ENCODE data around the gene PPP2R2B. TPM values are rescaled to one million over a fixed set of nuclear protein-coding genes. Genes with fewer than 3 reads are reported as not detected.

PPP2R2B gene
- total RNA-seq, 1 experiment from 2014 or later: 20.3 TPM

GRCh38 chr5:146681585-146682105 lies 196.9 kb downstream of the PPP2R2B start (continued):
- TF ChIP-seq PRDM15 (CRISPR knock-in tag; IDR thresholded peaks at IDR 0.05): no peak

- Mint-ChIP-seq H3K4me3 (no peak overlapping the region), H3K9me3 (no peaks in the 10 kb centered on the region), H3K27me3 (ENCODE audit: low read depth) (no peaks in the 10 kb centered on the region), H3K27ac (no peak overlapping the region), H3K36me3 (peaks cover 2% of the 10 kb centered on the region; the same call in 1 of the 2 replicates), H3K4me1 (peaks cover 4% of the 10 kb centered on the region; the same call in 1 of the 2 replicates)
- no peak for DNase-seq (ENCODE audit: low spot score)
- ATAC-seq: no peak
- ChIA-PET CTCF (no interaction called here), POLR2A (no interaction called here)
- no peak for TF ChIP-seq USF2 (CRISPR knock-in tag; IDR thresholded peaks at IDR 0.05)
- TF ChIP-seq ZNF219 (CRISPR knock-in tag; IDR thresholded peaks at IDR 0.05; ENCODE audit: borderline replicate concordance): no peak
- no peak for TF ChIP-seq ZNF416 (CRISPR knock-in tag; IDR thresholded peaks at IDR 0.05)
- no peak for TF ChIP-seq EMX1 (CRISPR knock-in tag; IDR thresholded peaks at IDR 0.05)
- no peak for TF ChIP-seq JUN (CRISPR knock-in tag; IDR thresholded peaks at IDR 0.05)
- no peak for TF ChIP-seq ZNF317 (CRISPR knock-in tag; IDR thresholded peaks at IDR 0.05; ENCODE audit: borderline replicate concordance, low read depth)
- no peak for TF ChIP-seq SP1 (CRISPR knock-in tag; conservative IDR thresholded peaks at IDR 0.05)
- TF ChIP-seq RELA (CRISPR knock-in tag; IDR thresholded peaks at IDR 0.05; ENCODE audit: borderline replicate concordance): no peak
- TF ChIP-seq MLX (CRISPR knock-in tag; IDR thresholded peaks at IDR 0.05): no peak
- TF ChIP-seq PRRX2 (CRISPR knock-in tag; IDR thresholded peaks at IDR 0.05): no peak
- no peak for TF ChIP-seq SOX15 (CRISPR knock-in tag; IDR thresholded peaks at IDR 0.05)
- no peak for TF ChIP-seq AR (CRISPR knock-in tag; IDR thresholded peaks at IDR 0.05)
- TF ChIP-seq ZNF232 (CRISPR knock-in tag; IDR thresholded peaks at IDR 0.05): no peak
- no peak for TF ChIP-seq ZNF263 (CRISPR knock-in tag; IDR thresholded peaks at IDR 0.05; ENCODE audit: low read depth)
- TF ChIP-seq IRF1 (CRISPR knock-in tag; IDR thresholded peaks at IDR 0.05): no peak
Observed at GRCh38 chr5:146680846-146681584, 197.5 kb downstream of the PPP2R2B start.
